Calu3 (cell line): ENCODE measurements around the gene CNIH2. TPM values are rescaled to one million over a fixed set of nuclear protein-coding genes. Genes with fewer than 3 reads are reported as not detected.
"Not testable (repeated sequence)": the region's sequence is repeated elsewhere in the genome, so short reads cannot be mapped to it uniquely, and the experiment has no call there.

ENCODE experiments used
- BruUV-seq: library from RNA; stranded (reverse); fragments of 400-500 nt; replicated peaks from 2 replicates; lab custom pipeline; 2021; lab: Mats Ljungman, UMichigan
- CTCF ChIA-PET: fragments of 300-600 bp; sonication (Branson Sonifier 250); formaldehyde crosslinking; loops from one replicate; lab custom pipeline; 2022; ENCODE audit warnings: antibody characterized with exemption; lab: Charles Lee
- DNase-seq: peaks from one replicate; pipeline ENCODE4 v3.0.0; 2022
- H3K27ac Mint-ChIP-seq: one replicate; pipeline ENCODE4 v1.8.0; 2022; ENCODE audit warnings: mixed read lengths; ENCODE audit not compliant: unreplicated experiment
- H3K27me3 Mint-ChIP-seq: one replicate; pipeline ENCODE4 v1.8.0; 2022; ENCODE audit warnings: mixed read lengths; ENCODE audit not compliant: unreplicated experiment
- H3K36me3 Mint-ChIP-seq: one replicate; pipeline ENCODE4 v1.8.0; 2022; ENCODE audit warnings: mild to moderate bottlenecking, moderate library complexity, mixed read lengths; ENCODE audit not compliant: insufficient read depth, unreplicated experiment
- H3K4me1 Mint-ChIP-seq: one replicate; pipeline ENCODE4 v1.8.0; 2022; ENCODE audit warnings: mild to moderate bottlenecking, low read depth, mixed read lengths; ENCODE audit not compliant: unreplicated experiment
- H3K4me3 Mint-ChIP-seq: one replicate; pipeline ENCODE4 v1.8.0; 2022; ENCODE audit warnings: mild to moderate bottlenecking, low read depth, moderate library complexity, mixed read lengths; ENCODE audit not compliant: unreplicated experiment
- H3K9me3 Mint-ChIP-seq: one replicate; pipeline ENCODE4 v1.8.0; 2022; ENCODE audit warnings: low read depth, mixed read lengths; ENCODE audit not compliant: unreplicated experiment
- CTCF ChIP-seq: fragments of 200-600 bp; IDR thresholded peaks from one replicate; pipeline ENCODE4 v1.8.0; 2022; ENCODE audit warnings: antibody characterized with exemption; ENCODE audit not compliant: unreplicated experiment
- intact Hi-C: fragments of 100-400 bp; cut with micrococcal nuclease; formaldehyde crosslinking; loops from one replicate; pipeline ENCODE4 v1.10.0; 2022; ENCODE audit not compliant: unreplicated experiment
- total RNA-seq: library from RNA; stranded (reverse); gene quantifications from 2 replicates; pipeline ENCODE4 v1.2.3, GENCODE V29; 2022

The CNIH2 gene
- total RNA-seq, 1 experiment from 2014 or later, result 2.9 TPM

DNA sequence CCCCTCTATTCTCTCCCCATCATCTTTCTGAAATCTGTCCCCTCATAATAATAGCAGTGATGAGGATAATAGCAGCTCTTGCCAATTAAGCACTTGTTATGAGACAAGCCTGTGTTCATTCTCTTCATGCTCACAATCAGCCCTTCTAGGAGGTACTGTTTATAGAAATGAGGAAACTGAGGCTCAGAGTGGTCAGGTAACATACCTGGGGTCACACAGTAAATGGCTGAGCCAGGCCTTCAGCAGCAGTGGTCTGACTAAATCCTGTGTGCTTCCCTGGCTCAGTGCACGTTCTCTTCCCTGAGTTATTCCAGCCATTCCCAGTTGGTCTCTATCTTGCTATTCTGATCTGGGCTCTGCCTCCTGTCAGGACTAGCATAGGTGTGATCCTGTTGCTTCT, 3.8 kb upstream of the CNIH2 start:
- TF ChIP-seq CTCF, result no peak
- Mint-ChIP-seq H3K4me1 (peaks cover 5% of the 10 kb centered on the region), H3K9me3 (no peaks in the 10 kb centered on the region), H3K36me3 (peaks cover 44% of the 10 kb centered on the region), H3K27me3 (peaks cover 8% of the 10 kb centered on the region), H3K27ac (no peak overlapping the region), H3K4me3 (no peak overlapping the region)
- BruUV-seq, result no TSS peak
- no peak for DNase-seq
- CTCF ChIA-PET, result no interaction called here
- intact Hi-C loops, result no loop called here

DNA sequence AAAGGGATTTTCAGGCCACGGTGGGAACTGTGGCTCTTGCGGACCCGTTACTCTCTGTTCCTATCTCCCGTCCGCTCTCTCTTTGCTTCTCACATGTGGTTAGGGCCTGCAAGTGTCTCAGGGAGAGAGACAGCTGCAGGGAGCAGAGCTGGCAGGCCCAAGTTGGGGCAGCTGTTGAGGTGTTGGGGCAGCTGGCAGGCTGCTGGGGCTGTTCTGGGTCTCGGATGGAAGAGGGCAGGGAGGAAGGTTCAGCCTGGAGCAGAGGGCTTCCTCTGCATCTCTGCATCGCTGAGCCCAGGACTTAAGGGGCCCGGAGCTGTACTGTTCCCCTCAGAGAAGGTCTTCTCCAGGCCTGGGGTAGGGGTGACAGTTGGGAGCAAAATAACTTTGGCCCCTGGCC, 2.6 kb upstream of the CNIH2 start:
- Mint-ChIP-seq H3K36me3 (peaks cover 37% of the 10 kb centered on the region), H3K27ac (no peak overlapping the region), H3K9me3 (no peaks in the 10 kb centered on the region), H3K27me3 (peaks cover 18% of the 10 kb centered on the region), H3K4me3 (no peak overlapping the region), H3K4me1 (no peaks in the 10 kb centered on the region)
- no peak for DNase-seq
- no TSS peak for BruUV-seq
- no peak for TF ChIP-seq CTCF
- CTCF ChIA-PET, result interaction anchor here (0.5 kb wide), 1 partner anchor 74 kb away, joined by 3 read pairs; no protein-coding TSS in a partner anchor
- intact Hi-C loops, result no loop called here

GRCh38 chr11:66275984-66276612, 1.9 kb upstream of the CNIH2 start:
- no peak for DNase-seq
- CTCF ChIA-PET, result no interaction called here
- H3K4me1 Mint-ChIP-seq, result peaks cover 6% of the 10 kb centered on the region
- no TSS peak for BruUV-seq
- H3K4me3 Mint-ChIP-seq, result no peak overlapping the region
- H3K9me3 Mint-ChIP-seq, result no peaks in the 10 kb centered on the region
- TF ChIP-seq CTCF, result no peak
- peaks cover 38% of the 10 kb centered on the region for H3K36me3 Mint-ChIP-seq
- no peak overlapping the region for H3K27ac Mint-ChIP-seq
- intact Hi-C loops, result no loop called here
- H3K27me3 Mint-ChIP-seq, result peaks cover 25% of the 10 kb centered on the region

DNA sequence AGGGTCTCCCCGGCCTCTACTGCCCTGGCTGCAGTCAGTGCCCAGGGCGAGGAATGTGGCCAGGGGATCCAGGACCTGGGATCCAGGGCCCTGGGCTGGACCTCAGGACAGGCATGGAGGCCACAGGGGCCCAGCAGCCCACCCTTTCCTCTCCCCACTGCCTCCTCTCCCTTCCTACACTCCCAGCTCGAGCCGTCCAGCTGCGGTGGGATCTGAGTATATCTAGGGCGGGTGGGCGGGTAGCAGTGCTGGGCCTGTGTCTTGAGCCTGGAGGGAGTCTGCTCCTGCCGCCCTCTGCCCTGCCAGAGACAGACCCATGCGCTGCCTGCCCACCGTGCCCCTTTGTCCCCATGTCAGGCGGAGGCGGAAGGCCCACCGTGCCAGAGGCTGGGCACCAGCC, 1.4 kb upstream of the CNIH2 start:
- Mint-ChIP-seq H3K4me1 (peaks cover 11% of the 10 kb centered on the region), H3K36me3 (peaks cover 43% of the 10 kb centered on the region), H3K27me3 (peaks cover 29% of the 10 kb centered on the region)
- CTCF ChIA-PET, DNase-seq, intact Hi-C loops, H3K9me3 Mint-ChIP-seq, BruUV-seq, H3K4me3 Mint-ChIP-seq, H3K27ac Mint-ChIP-seq: not testable (repeated sequence)

DNA sequence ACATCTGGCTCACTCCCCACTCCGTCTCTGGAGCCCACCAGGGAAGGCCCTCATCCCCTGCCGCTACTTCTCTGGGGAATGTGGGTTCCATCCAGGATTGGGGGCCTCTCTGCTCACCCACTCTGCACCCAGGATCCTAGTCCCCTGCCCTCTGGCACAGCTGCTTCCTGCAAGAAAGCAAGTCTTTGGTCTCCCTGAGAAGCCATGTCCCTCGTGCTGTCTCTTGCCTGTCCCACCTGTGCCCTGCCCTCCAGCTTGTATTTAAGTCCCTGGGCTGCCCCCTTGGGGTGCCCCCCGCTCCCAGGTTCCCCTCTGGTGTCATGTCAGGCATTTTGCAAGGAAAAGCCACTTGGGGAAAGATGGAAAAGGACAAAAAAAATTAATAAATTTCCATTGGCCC, 911 bp upstream of the CNIH2 start:
- intact Hi-C loops, DNase-seq, H3K9me3 Mint-ChIP-seq, CTCF ChIA-PET, H3K27ac Mint-ChIP-seq, H3K4me3 Mint-ChIP-seq: not testable (repeated sequence)
- TSS peak; percentile 28 for BruUV-seq
- Mint-ChIP-seq H3K27me3 (peaks cover 29% of the 10 kb centered on the region), H3K4me1 (peaks cover 15% of the 10 kb centered on the region), H3K36me3 (peaks cover 47% of the 10 kb centered on the region)
